Naive thymus-derived CD4-positive, alpha-beta T cell (primary cell): ENCODE results near the gene CERT1. TPM values are rescaled to one million over a fixed set of nuclear protein-coding genes. Genes with fewer than 3 reads are reported as not detected.

Source experiments
- ATAC-seq: fragments of 150-1000 bp; cut with Tn5 transposase; 2 replicates; pipeline ENCODE4 v1.10.0; 2021; ENCODE audit warnings: mild to moderate bottlenecking, moderate library complexity
- CTCF ChIA-PET: fragments of 350-600 bp; sonication (Branson Sonifier 250); formaldehyde crosslinking; loops from one replicate; lab custom pipeline; 2021; ENCODE audit warnings: antibody characterized with exemption; lab: Charles Lee
- POLR2A ChIA-PET: fragments of 350-600 bp; sonication (Branson Sonifier 250); formaldehyde crosslinking; loops from one replicate; lab custom pipeline; 2021; ENCODE audit warnings: antibody characterized with exemption, inconsistent platforms; lab: Charles Lee
- DNase-seq, 9 donors: peaks; one replicate each; pipeline versions ENCODE4 v3.0.0 to v3.0.0-alpha.2; 2020 to 2022; ENCODE audit warnings: mixed read lengths in 1 of 9
- H3K27ac ChIP-seq: one replicate; pipeline ENCODE4 v1.7.0; 2013; ENCODE audit warnings: mild to moderate bottlenecking, low read depth, low read length, moderate library complexity
- H3K27me3 ChIP-seq, 2 donors: one replicate each; pipeline ENCODE4 v1.7.0; 2013; ENCODE audit warnings: low read length in 2 of 2, mild to moderate bottlenecking in 2 of 2, moderate library complexity in 2 of 2; ENCODE audit not compliant: control insufficient read depth in 2 of 2, insufficient read depth in 2 of 2
- H3K36me3 ChIP-seq, 3 experiments: 1 replicate in 2 of 3; 2 replicates in 1 of 3; pipeline ENCODE4 v1.7.0; 2013; ENCODE audit warnings: low read length in 3 of 3, mild to moderate bottlenecking in 3 of 3, moderate library complexity in 1 of 3; ENCODE audit not compliant: insufficient read depth in 3 of 3, control insufficient read depth in 2 of 3
- H3K4me1 ChIP-seq, 2 donors: one replicate each; pipeline ENCODE4 v1.7.0; 2013; ENCODE audit warnings: low read length in 2 of 2, mild to moderate bottlenecking in 2 of 2, moderate library complexity in 1 of 2; ENCODE audit not compliant: control insufficient read depth in 2 of 2, insufficient read depth in 2 of 2
- H3K4me3 ChIP-seq: 2 replicates; pipeline ENCODE4 v1.7.0; 2013; ENCODE audit warnings: mild to moderate bottlenecking, low read length
- H3K9me3 ChIP-seq, 3 experiments: 1 replicate in 2 of 3; 2 replicates in 1 of 3; pipeline ENCODE4 v1.7.0; 2013; ENCODE audit warnings: low read length in 3 of 3; ENCODE audit not compliant: control insufficient read depth in 2 of 3
- H3K27ac Mint-ChIP-seq, 9 donors: one replicate each; pipeline ENCODE4 v1.8.0; 2020 to 2022; ENCODE audit warnings: mixed read lengths in 9 of 9, mild to moderate bottlenecking in 8 of 9, moderate library complexity in 5 of 9, inconsistent platforms in 2 of 9
- H3K27me3 Mint-ChIP-seq, 5 donors: one replicate each; pipeline ENCODE4 v1.8.0; 2021 to 2022; ENCODE audit warnings: mixed read lengths in 5 of 5, mild to moderate bottlenecking in 1 of 5
- H3K36me3 Mint-ChIP-seq, 5 donors: one replicate each; pipeline ENCODE4 v1.8.0; 2020 to 2022; ENCODE audit warnings: mixed read lengths in 5 of 5, mild to moderate bottlenecking in 3 of 5, inconsistent platforms in 1 of 5
- H3K4me1 Mint-ChIP-seq, 7 donors: one replicate each; pipeline ENCODE4 v1.8.0; 2020 to 2022; ENCODE audit warnings: mixed read lengths in 7 of 7, mild to moderate bottlenecking in 3 of 7, inconsistent platforms in 1 of 7
- H3K4me3 Mint-ChIP-seq, 10 donors: one replicate each; pipeline ENCODE4 v1.8.0; 2020 to 2022; ENCODE audit warnings: mild to moderate bottlenecking in 10 of 10, mixed read lengths in 10 of 10, moderate library complexity in 6 of 10, inconsistent platforms in 2 of 10
- H3K9me3 Mint-ChIP-seq, 11 donors: one replicate each; pipeline ENCODE4 v1.8.0; 2020 to 2022; ENCODE audit warnings: mixed read lengths in 11 of 11, mild to moderate bottlenecking in 4 of 11, inconsistent platforms in 1 of 11, moderate library complexity in 1 of 11
- intact Hi-C, 2 donors: fragments of 100-400 bp; cut with micrococcal nuclease; formaldehyde crosslinking; loops; one replicate each; pipeline ENCODE4 v1.15.1; 2023
- polyA plus RNA-seq, 2 donors: library from polyadenylated mRNA; unstranded; fragments of 300-500 nt; fragmentation: Illumina TruSeq; gene quantifications; one replicate each; pipeline ENCODE4 v1.2.3, GENCODE V29; 2021
- total RNA-seq, 6 experiments: library from RNA in 5 of 6; stranded (reverse) in 5 of 6; gene quantifications; 1 replicate in 5 of 6; 2 replicates in 1 of 6; pipeline ENCODE4 v1.2.3 and lab custom pipeline; 2021 to 2026

Gene CERT1
- total and polyA plus RNA-seq, 7 experiments from 2014 or later, result 13.3 to 60.4 (median 37.7) TPM

- H3K27ac Mint-ChIP-seq, result peak overlapping the region in 1 of 9 donors; percentile 74
- DNase-seq (no peak), ATAC-seq (no peak)
- no peaks in the 10 kb centered on the region for H3K27me3 Mint-ChIP-seq
- peaks cover 8 to 34% (median 16%) of the 10 kb centered on the region in 11 donors for H3K9me3 Mint-ChIP-seq
- Histone ChIP-seq H3K4me3 (no peak overlapping the region), H3K27ac (no peak overlapping the region), H3K4me1 (no peaks in the 10 kb centered on the region), H3K36me3 (peaks cover 0 to 6% (median 0%) of the 10 kb centered on the region in 3 experiments), H3K27me3 (no peaks in the 10 kb centered on the region), H3K9me3 (peaks cover 0 to 11% (median 5%) of the 10 kb centered on the region in 3 experiments)
- POLR2A ChIA-PET, result no interaction called here
- CTCF ChIA-PET, result no interaction called here
- no peak overlapping the region for H3K4me3 Mint-ChIP-seq
- H3K36me3 Mint-ChIP-seq, result peaks cover 22 to 45% (median 40%) of the 10 kb centered on the region in 5 donors
- intact Hi-C loops, result no loop called here
- H3K4me1 Mint-ChIP-seq, result peaks cover 0 to 29% (median 7%) of the 10 kb centered on the region in 7 donors
Observed at GRCh38 chr5:75441560-75441959, 69.9 kb downstream of the CERT1 start.

DNA sequence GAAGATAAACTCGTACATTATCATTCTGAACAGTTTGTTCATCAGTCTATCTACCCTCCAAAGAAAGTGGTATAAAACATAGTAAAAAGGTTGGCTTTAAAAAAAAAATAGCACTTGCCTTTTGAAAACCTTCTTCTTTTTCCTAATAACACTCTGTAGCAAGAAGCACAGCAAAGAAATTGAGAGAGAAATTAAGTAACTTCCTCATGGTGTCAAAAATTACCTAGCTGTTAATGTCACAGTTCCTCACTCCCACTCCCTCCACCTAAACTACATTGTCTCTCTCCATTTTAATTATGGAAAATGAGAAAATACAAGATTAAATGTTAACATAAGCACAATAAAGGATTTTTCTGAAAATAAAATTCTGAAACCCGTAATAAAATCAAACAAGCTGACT is 72.2 kb downstream of the CERT1 start:
- Mint-ChIP-seq H3K4me1 (peaks cover 3 to 33% (median 7%) of the 10 kb centered on the region in 7 donors), H3K9me3 (peaks cover 3 to 20% (median 9%) of the 10 kb centered on the region in 11 donors), H3K27me3 (no peaks in the 10 kb centered on the region), H3K27ac (no peak overlapping the region), H3K36me3 (peaks cover 10 to 37% (median 34%) of the 10 kb centered on the region in 5 donors), H3K4me3 (no peak overlapping the region)
- ChIA-PET POLR2A (no interaction called here), CTCF (no interaction called here)
- intact Hi-C loops, result no loop called here
- Histone ChIP-seq H3K9me3 (no peaks in the 10 kb centered on the region), H3K27me3 (no peaks in the 10 kb centered on the region), H3K36me3 (peaks cover 0 to 6% (median 0%) of the 10 kb centered on the region in 3 experiments), H3K4me3 (no peak overlapping the region), H3K4me1 (no peaks in the 10 kb centered on the region), H3K27ac (no peak overlapping the region)
- ATAC-seq, result no peak
- no peak for DNase-seq

GRCh38 chr5:75438722-75439121 is 72.7 kb downstream of the CERT1 start:
- ChIA-PET POLR2A (no interaction called here), CTCF (no interaction called here)
- Mint-ChIP-seq H3K4me1 (peaks cover 3 to 33% (median 7%) of the 10 kb centered on the region in 7 donors), H3K27me3 (no peaks in the 10 kb centered on the region), H3K9me3 (peaks cover 3 to 17% (median 8%) of the 10 kb centered on the region in 11 donors), H3K4me3 (no peak overlapping the region), H3K36me3 (peaks cover 10 to 34% (median 30%) of the 10 kb centered on the region in 5 donors), H3K27ac (no peak overlapping the region)
- intact Hi-C loops, result no loop called here
- no peaks in the 10 kb centered on the region for H3K4me1 ChIP-seq
- H3K36me3 ChIP-seq, result peaks cover 0 to 6% (median 0%) of the 10 kb centered on the region in 3 experiments
- H3K27ac ChIP-seq, result no peak overlapping the region
- no peak overlapping the region for H3K4me3 ChIP-seq
- DNase-seq, result no peak
- ATAC-seq, result no peak
- no peaks in the 10 kb centered on the region for H3K9me3 ChIP-seq
- no peaks in the 10 kb centered on the region for H3K27me3 ChIP-seq

- no peak overlapping the region for H3K4me3 ChIP-seq
- H3K27me3 ChIP-seq, result no peaks in the 10 kb centered on the region
- DNase-seq (no peak), ATAC-seq (no peak)
- Mint-ChIP-seq H3K36me3 (peaks cover 0 to 23% (median 20%) of the 10 kb centered on the region in 5 donors), H3K9me3 (peaks cover 0 to 2% (median 0%) of the 10 kb centered on the region in 11 donors), H3K4me3 (no peak overlapping the region), H3K27ac (no peak overlapping the region), H3K4me1 (peaks cover 3 to 20% (median 8%) of the 10 kb centered on the region in 7 donors), H3K27me3 (no peaks in the 10 kb centered on the region)
- H3K36me3 ChIP-seq, result no peaks in the 10 kb centered on the region
- POLR2A ChIA-PET, result no interaction called here
- H3K4me1 ChIP-seq, result no peaks in the 10 kb centered on the region
- intact Hi-C loops, result no loop called here
- CTCF ChIA-PET, result interaction anchor here (0.6 kb wide), 1 partner anchor 255 kb away, joined by 3 read pairs; no protein-coding TSS in a partner anchor
- H3K27ac ChIP-seq, result no peak overlapping the region
- no peaks in the 10 kb centered on the region for H3K9me3 ChIP-seq
Observed at GRCh38 chr5:75435096-75435495, 76.3 kb downstream of the CERT1 start.

GRCh38 chr5:75433814-75434506 is 77.5 kb downstream of the CERT1 start:
- no peak overlapping the region for H3K4me3 ChIP-seq
- H3K36me3 Mint-ChIP-seq, result peaks cover 0 to 24% (median 20%) of the 10 kb centered on the region in 5 donors
- no peak overlapping the region for H3K27ac Mint-ChIP-seq
- no peak overlapping the region for H3K27ac ChIP-seq
- DNase-seq (no peak), ATAC-seq (no peak)
- no peaks in the 10 kb centered on the region for H3K27me3 Mint-ChIP-seq
- no peaks in the 10 kb centered on the region for H3K36me3 ChIP-seq
- H3K4me1 Mint-ChIP-seq, result peaks cover 0 to 11% (median 4%) of the 10 kb centered on the region in 7 donors
- no peaks in the 10 kb centered on the region for H3K9me3 ChIP-seq
- CTCF ChIA-PET, result no interaction called here
- POLR2A ChIA-PET, result no interaction called here
- no peaks in the 10 kb centered on the region for H3K27me3 ChIP-seq
- H3K9me3 Mint-ChIP-seq, result peaks cover 0 to 2% (median 0%) of the 10 kb centered on the region in 11 donors
- H3K4me1 ChIP-seq, result no peaks in the 10 kb centered on the region
- no peak overlapping the region for H3K4me3 Mint-ChIP-seq
- intact Hi-C loops, result no loop called here

DNA sequence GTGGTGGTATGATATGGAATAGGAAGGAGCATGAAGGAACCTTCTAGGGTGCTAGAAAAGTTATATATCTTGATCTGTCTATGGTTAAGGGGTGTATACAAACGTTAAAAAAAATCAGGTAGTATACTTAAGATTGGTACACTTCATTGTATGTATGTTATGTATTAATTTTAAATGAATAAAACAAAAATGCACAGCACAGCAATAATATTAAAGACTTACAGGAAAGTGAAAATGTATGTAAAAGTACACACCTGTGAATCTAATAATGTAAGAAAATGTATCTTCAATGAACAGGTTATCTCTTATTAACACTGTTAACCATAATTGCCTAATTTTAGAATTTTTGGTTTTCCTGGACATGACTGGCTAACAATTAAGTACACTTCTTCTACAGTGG is 97.2 kb downstream of the CERT1 start:
- H3K36me3 Mint-ChIP-seq, result peaks cover 4 to 38% (median 26%) of the 10 kb centered on the region in 5 donors
- no peaks in the 10 kb centered on the region for H3K9me3 ChIP-seq
- intact Hi-C loops, result no loop called here
- POLR2A ChIA-PET, result no interaction called here
- H3K4me3 Mint-ChIP-seq, result no peak overlapping the region
- no peaks in the 10 kb centered on the region for H3K4me1 ChIP-seq
- no peak overlapping the region for H3K27ac ChIP-seq
- H3K4me3 ChIP-seq, result no peak overlapping the region
- no peaks in the 10 kb centered on the region for H3K27me3 Mint-ChIP-seq
- peaks cover 0 to 5% (median 0%) of the 10 kb centered on the region in 7 donors for H3K4me1 Mint-ChIP-seq
- no peak overlapping the region for H3K27ac Mint-ChIP-seq
- H3K9me3 Mint-ChIP-seq, result no peaks in the 10 kb centered on the region
- H3K36me3 ChIP-seq, result peaks cover 0 to 16% (median 0%) of the 10 kb centered on the region in 3 experiments
- ATAC-seq, result no peak
- CTCF ChIA-PET, result no interaction called here
- no peaks in the 10 kb centered on the region for H3K27me3 ChIP-seq
- DNase-seq, result no peak
